Left lung (tissue), 10 donors: ENCODE data around the gene ROBO1. TPM values are rescaled to one million over a fixed set of nuclear protein-coding genes. Genes with fewer than 3 reads are reported as not detected.

Experiments used
- ATAC-seq: fragments of 200-7000 bp; cut with Tn5 transposase; one replicate; pipeline ENCODE4 v1.9.1; 2020; ENCODE audit warnings: moderate library complexity
- DNase-seq, 4 donors: peaks; one replicate each; pipeline ENCODE4 v3.0.0-alpha.2; 2013 to 2020
- H3K27ac ChIP-seq, 2 donors: fragments of 200-600 bp; sonication (generic) in 1 of 2; one replicate each; pipeline versions ENCODE4 v1.5.0 to v1.8.0; 2020 to 2021
- H3K27me3 ChIP-seq, 2 donors: fragments of 200-600 bp; sonication (generic) in 1 of 2; one replicate each; pipeline versions ENCODE4 v1.5.0 to v1.8.0; 2020 to 2021
- H3K36me3 ChIP-seq, 2 donors: fragments of 200-600 bp; sonication (generic) in 1 of 2; one replicate each; pipeline versions ENCODE4 v1.5.0 to v1.8.0; 2020 to 2021
- H3K4me1 ChIP-seq, 2 donors: fragments of 200-600 bp; one replicate each; pipeline ENCODE4 v1.8.0; 2021
- H3K4me3 ChIP-seq, 2 donors: fragments of 200-600 bp; sonication (generic) in 1 of 2; one replicate each; pipeline versions ENCODE4 v1.5.0 to v1.8.0; 2020 to 2021; ENCODE audit warnings: mild to moderate bottlenecking in 1 of 2
- H3K9me3 ChIP-seq, 2 donors: fragments of 200-600 bp; sonication (generic) in 1 of 2; one replicate each; pipeline versions ENCODE4 v1.5.0 to v1.8.0; 2020 to 2021
- intact Hi-C, 2 donors: fragments of 100-400 bp; cut with DNase I; formaldehyde crosslinking; loops; one replicate each; pipeline versions ENCODE4 v1.11.2 to v1.14.2; 2022
- polyA plus RNA-seq, 6 donors: library from polyadenylated mRNA; unstranded; fragments of 120-200 nt; gene quantifications; one replicate each; pipeline ENCODE4 v1.2.1, GENCODE V29; 2013; ENCODE audit not compliant: insufficient read length in 6 of 6
- total RNA-seq, 2 donors: library from RNA; stranded (reverse); fragmentation: NEBNext Ultra II Directional; extraction: Animal tissue kit (Norgen Biotek cat#: 25700); gene quantifications; one replicate each; pipeline ENCODE4 v1.2.1, GENCODE V29; 2021
- TF ChIP-seq, protein P1 (sequence below), 2 donors: fragments of 200-600 bp; sonication (generic) in 1 of 2; IDR thresholded peaks; one replicate each; pipeline versions ENCODE4 v1.5.0 to v1.8.0; 2021; ENCODE audit warnings: antibody characterized with exemption in 2 of 2
- donor health status: DM: no; HTN: yes; CAD: no.
- donor health status: DM: no; HTN: no; CAD: no.

Gene ROBO1
- total and polyA plus RNA-seq, 8 donors, result 20.3 to 134 (median 102) TPM

DNA sequence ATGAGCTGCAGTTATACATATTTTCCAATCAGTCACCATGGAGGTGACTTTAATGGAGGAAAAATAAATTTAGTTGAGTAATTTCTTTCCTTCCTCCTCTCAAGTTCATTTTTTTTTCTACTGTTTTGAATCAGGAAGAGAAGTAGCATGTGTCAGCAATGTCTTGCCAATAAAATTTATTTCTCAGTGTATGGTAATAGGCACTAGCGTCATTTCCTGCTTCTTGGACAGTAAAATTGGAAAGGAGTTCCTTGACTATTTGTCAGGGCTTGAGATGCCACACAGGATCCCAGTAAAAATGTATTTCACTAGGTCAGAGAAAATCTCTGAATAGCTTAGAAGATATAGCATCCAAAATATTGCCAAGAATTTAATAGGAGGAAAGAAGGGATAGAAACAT, 605.9 kb downstream of the ROBO1 start:
- Histone ChIP-seq H3K27ac (no peak overlapping the region), H3K27me3 (no peaks in the 10 kb centered on the region), H3K4me3 (no peak overlapping the region), H3K4me1 (no peaks in the 10 kb centered on the region), H3K9me3 (no peaks in the 10 kb centered on the region), H3K36me3 (no peaks in the 10 kb centered on the region)
- TF ChIP-seq, protein P1, sequence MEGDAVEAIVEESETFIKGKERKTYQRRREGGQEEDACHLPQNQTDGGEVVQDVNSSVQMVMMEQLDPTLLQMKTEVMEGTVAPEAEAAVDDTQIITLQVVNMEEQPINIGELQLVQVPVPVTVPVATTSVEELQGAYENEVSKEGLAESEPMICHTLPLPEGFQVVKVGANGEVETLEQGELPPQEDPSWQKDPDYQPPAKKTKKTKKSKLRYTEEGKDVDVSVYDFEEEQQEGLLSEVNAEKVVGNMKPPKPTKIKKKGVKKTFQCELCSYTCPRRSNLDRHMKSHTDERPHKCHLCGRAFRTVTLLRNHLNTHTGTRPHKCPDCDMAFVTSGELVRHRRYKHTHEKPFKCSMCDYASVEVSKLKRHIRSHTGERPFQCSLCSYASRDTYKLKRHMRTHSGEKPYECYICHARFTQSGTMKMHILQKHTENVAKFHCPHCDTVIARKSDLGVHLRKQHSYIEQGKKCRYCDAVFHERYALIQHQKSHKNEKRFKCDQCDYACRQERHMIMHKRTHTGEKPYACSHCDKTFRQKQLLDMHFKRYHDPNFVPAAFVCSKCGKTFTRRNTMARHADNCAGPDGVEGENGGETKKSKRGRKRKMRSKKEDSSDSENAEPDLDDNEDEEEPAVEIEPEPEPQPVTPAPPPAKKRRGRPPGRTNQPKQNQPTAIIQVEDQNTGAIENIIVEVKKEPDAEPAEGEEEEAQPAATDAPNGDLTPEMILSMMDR (IDR thresholded peaks at IDR 0.05), result no peak
- no peak for ATAC-seq
- DNase-seq, result no peak
- intact Hi-C loops, result no loop called here

DNA sequence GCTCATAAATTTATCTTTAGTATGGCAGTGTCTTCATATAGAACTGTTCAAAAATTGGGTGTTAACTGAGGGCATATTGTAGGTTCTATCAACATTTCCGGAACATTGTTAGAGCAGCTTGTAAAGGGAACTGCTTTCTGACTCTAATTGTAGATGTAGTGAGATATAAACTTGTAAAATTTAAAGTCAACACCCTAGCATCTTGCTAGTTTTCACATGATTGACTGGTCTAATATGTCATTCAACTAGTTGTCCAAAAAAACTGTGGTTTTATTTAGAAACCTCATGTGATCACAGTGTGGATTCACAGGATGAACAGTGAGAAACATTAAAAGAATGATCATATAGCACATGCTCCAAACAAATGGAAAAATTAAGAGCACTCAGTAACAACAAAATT, 607.4 kb downstream of the ROBO1 start:
- H3K27me3 ChIP-seq, result no peaks in the 10 kb centered on the region
- no peaks in the 10 kb centered on the region for H3K9me3 ChIP-seq
- DNase-seq (no peak), ATAC-seq (no peak)
- TF ChIP-seq, protein P1 (IDR thresholded peaks at IDR 0.05), result no peak
- no peak overlapping the region for H3K4me3 ChIP-seq
- no peak overlapping the region for H3K27ac ChIP-seq
- intact Hi-C loops, result no loop called here
- no peaks in the 10 kb centered on the region for H3K4me1 ChIP-seq
- H3K36me3 ChIP-seq, result no peaks in the 10 kb centered on the region

DNA sequence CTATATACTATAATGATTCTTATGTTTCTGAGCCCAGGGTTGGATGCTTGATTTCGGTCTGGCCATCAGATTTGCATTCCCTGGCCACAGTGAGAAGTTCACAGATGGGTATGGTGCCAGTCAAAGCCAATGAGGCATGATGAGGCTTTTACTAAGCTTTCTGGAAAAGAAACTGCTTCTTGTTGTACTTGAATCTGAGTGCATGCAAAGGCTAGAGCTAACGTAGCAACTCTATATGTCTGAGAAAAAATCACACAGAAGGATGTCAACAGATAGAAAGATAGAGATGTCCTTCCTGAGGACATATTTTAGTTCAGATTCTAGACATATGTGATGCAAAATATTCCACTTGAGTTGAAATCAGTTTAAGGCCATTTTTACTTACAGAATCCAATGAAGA, 608.1 kb downstream of the ROBO1 start:
- Histone ChIP-seq H3K36me3 (no peaks in the 10 kb centered on the region), H3K4me3 (no peak overlapping the region), H3K27me3 (no peaks in the 10 kb centered on the region), H3K9me3 (no peaks in the 10 kb centered on the region), H3K4me1 (no peaks in the 10 kb centered on the region), H3K27ac (no peak overlapping the region)
- TF ChIP-seq, protein P1 (IDR thresholded peaks at IDR 0.05), result no peak
- intact Hi-C loops, result no loop called here
- ATAC-seq (no peak), DNase-seq (no peak)

DNA sequence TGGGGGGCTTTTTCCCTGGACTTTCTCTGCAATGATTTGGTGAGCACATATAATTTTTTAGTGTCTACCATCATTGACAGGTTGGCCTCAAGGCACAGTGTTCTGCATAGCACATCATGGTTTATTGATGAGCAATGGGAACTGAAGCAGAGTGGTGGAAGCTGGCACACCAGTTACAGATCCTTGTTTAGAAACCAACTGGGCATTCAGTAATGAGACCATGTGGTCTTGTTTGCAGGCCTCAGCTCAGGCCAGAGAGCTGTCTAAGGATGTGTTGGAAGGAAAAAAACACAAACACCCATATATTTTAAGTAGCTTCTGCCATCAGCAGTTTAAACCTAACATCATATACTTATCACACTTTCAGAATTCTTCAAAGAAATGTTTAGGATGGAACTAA, 610.6 kb downstream of the ROBO1 start:
- H3K36me3 ChIP-seq, result no peaks in the 10 kb centered on the region
- TF ChIP-seq, protein P1 (IDR thresholded peaks at IDR 0.05), result no peak
- H3K27ac ChIP-seq, result no peak overlapping the region
- intact Hi-C loops, result no loop called here
- DNase-seq (no peak), ATAC-seq (no peak)
- H3K4me3 ChIP-seq, result no peak overlapping the region
- no peaks in the 10 kb centered on the region for H3K9me3 ChIP-seq
- H3K4me1 ChIP-seq, result no peaks in the 10 kb centered on the region
- no peaks in the 10 kb centered on the region for H3K27me3 ChIP-seq

DNA sequence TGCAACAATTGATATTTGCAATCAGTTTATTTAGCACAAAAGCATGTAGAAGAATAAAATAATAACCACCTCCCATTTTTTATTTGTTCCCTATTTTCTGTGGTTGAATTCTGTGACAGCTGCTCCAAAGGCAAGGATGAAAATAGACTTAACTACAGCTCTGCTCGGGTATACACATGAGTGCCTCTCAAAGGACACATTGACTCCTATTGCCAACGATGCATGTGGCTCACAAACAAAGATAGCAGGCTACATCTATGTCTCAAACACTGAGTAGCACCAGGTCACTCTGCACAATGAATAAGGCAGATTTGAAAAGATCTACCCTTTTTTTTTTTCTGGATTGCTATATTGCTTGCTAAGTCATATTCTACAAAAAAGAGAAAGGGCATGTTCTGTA, 612.9 kb downstream of the ROBO1 start:
- no peaks in the 10 kb centered on the region for H3K27me3 ChIP-seq
- TF ChIP-seq, protein P1 (IDR thresholded peaks at IDR 0.05), result no peak
- intact Hi-C loops, result no loop called here
- no peak for DNase-seq
- no peak overlapping the region for H3K4me3 ChIP-seq
- no peaks in the 10 kb centered on the region for H3K36me3 ChIP-seq
- ATAC-seq, result no peak
- H3K9me3 ChIP-seq, result no peaks in the 10 kb centered on the region
- no peak overlapping the region for H3K27ac ChIP-seq
- no peaks in the 10 kb centered on the region for H3K4me1 ChIP-seq
